GM23338 (cell line): ENCODE results near the gene METTL4. TPM values are rescaled to one million over a fixed set of nuclear protein-coding genes. Genes with fewer than 3 reads are reported as not detected.

Experiments used
- ATAC-seq: fragments of 200-7000 bp; cut with Tn5 transposase; 3 replicates; pipeline ENCODE4 v1.9.1; 2020
- DNase-seq: peaks from one replicate; pipeline ENCODE4 v3.0.0-alpha.2; 2015; ENCODE audit warnings: low spot score
- H2AFZ ChIP-seq: fragments of 200-600 bp; sonication (generic); 2 replicates; pipeline ENCODE4 v1.8.0; 2016; ENCODE audit warnings: antibody characterized with exemption, mild to moderate bottlenecking, moderate library complexity
- H3F3A ChIP-seq: fragments of 200-600 bp; sonication (generic); replicated peaks from 2 replicates; pipeline ENCODE4 v1.8.0; 2017; ENCODE audit warnings: antibody characterized with exemption, mixed run types, low read depth
- H3K27ac ChIP-seq: fragments of 200-600 bp; sonication (generic); 2 replicates; pipeline ENCODE4 v1.6.1; 2016; ENCODE audit warnings: low read depth
- H3K27me3 ChIP-seq: fragments of 200-600 bp; sonication (generic); 2 replicates; pipeline ENCODE4 v1.8.0; 2016; ENCODE audit warnings: mild to moderate bottlenecking, mixed run types, moderate library complexity; ENCODE audit not compliant: insufficient read depth
- H3K36me3 ChIP-seq: fragments of 200-600 bp; sonication (generic); 2 replicates; pipeline ENCODE4 v1.8.0; 2016; ENCODE audit warnings: mild to moderate bottlenecking; ENCODE audit not compliant: insufficient read depth
- H3K4me1 ChIP-seq: fragments of 200-600 bp; sonication (generic); 2 replicates; pipeline ENCODE4 v1.8.0; 2016; ENCODE audit warnings: mild to moderate bottlenecking, moderate library complexity; ENCODE audit not compliant: insufficient read depth
- H3K4me2 ChIP-seq: fragments of 200-600 bp; sonication (generic); 2 replicates; pipeline ENCODE4 v1.7.1; 2017; ENCODE audit warnings: mixed run types
- H3K4me3 ChIP-seq: fragments of 200-600 bp; sonication (generic); 2 replicates; pipeline ENCODE4 v1.6.1; 2016; ENCODE audit warnings: mixed run types
- H3K79me2 ChIP-seq: fragments of 200-600 bp; sonication (generic); replicated peaks from 2 replicates; pipeline ENCODE4 v1.8.0; 2017; ENCODE audit warnings: mild to moderate bottlenecking; ENCODE audit not compliant: insufficient read depth
- H3K9me2 ChIP-seq: fragments of 200-600 bp; sonication (generic); 2 replicates; pipeline ENCODE4 v1.8.0; 2017; ENCODE audit not compliant: insufficient read depth
- H4K20me1 ChIP-seq: fragments of 200-600 bp; sonication (generic); replicated peaks from 2 replicates; pipeline ENCODE4 v1.8.0; 2017; ENCODE audit warnings: mild to moderate bottlenecking; ENCODE audit not compliant: insufficient read depth
- H3K27ac Mint-ChIP-seq: 2 replicates; pipeline ENCODE4 v1.8.0; 2020; ENCODE audit warnings: inconsistent platforms, mild to moderate bottlenecking, moderate library complexity, mixed read lengths
- H3K27me3 Mint-ChIP-seq: 3 replicates; pipeline ENCODE4 v1.8.0; 2022; ENCODE audit warnings: low read depth, mild to moderate bottlenecking, moderate library complexity, mixed read lengths, inconsistent platforms; ENCODE audit not compliant: insufficient read depth, poor library complexity
- H3K36me3 Mint-ChIP-seq: 3 replicates; pipeline ENCODE4 v1.8.0; 2021; ENCODE audit warnings: low read depth, mild to moderate bottlenecking, inconsistent platforms, moderate library complexity, mixed read lengths
- H3K4me1 Mint-ChIP-seq: 3 replicates; pipeline ENCODE4 v1.8.0; 2020; ENCODE audit warnings: mild to moderate bottlenecking, inconsistent platforms, mixed read lengths
- H3K4me3 Mint-ChIP-seq: 3 replicates; pipeline ENCODE4 v1.8.0; 2021; ENCODE audit warnings: moderate library complexity, mild to moderate bottlenecking, inconsistent platforms, mixed read lengths
- H3K9me3 Mint-ChIP-seq: 3 replicates; pipeline ENCODE4 v1.8.0; 2020; ENCODE audit warnings: moderate library complexity, mild to moderate bottlenecking, inconsistent platforms, mixed read lengths
- CREB1 ChIP-seq: fragments of 250-450 bp; sonication (Bioruptor Pico); IDR thresholded peaks from 2 replicates; pipeline ENCODE4 v1.5.0; 2020; ENCODE audit warnings: low read depth, mild to moderate bottlenecking, moderate library complexity
- ETS1 ChIP-seq: IDR thresholded peaks from 2 replicates; pipeline ENCODE4 v1.6.1; 2016; ENCODE audit warnings: antibody characterized with exemption
- EZH2 ChIP-seq: fragments of 200-600 bp; sonication (generic); IDR thresholded peaks from one replicate; pipeline ENCODE4 v1.8.0; 2017; ENCODE audit warnings: antibody characterized with exemption, mild to moderate bottlenecking, low read depth; ENCODE audit not compliant: unreplicated experiment
- EZH2phosphoT487 ChIP-seq: fragments of 200-600 bp; sonication (generic); IDR thresholded peaks from one replicate; pipeline ENCODE4 v1.8.1; 2018; ENCODE audit warnings: antibody characterized with exemption; ENCODE audit not compliant: unreplicated experiment
- JUNB ChIP-seq: IDR thresholded peaks from one replicate; pipeline ENCODE4 v1.6.1; 2016; ENCODE audit warnings: antibody characterized with exemption; ENCODE audit not compliant: unreplicated experiment
- NANOG ChIP-seq: IDR thresholded peaks from 2 replicates; pipeline ENCODE4 v1.6.1; 2016; ENCODE audit warnings: antibody characterized with exemption, borderline replicate concordance
- POLR2AphosphoS5 ChIP-seq: IDR thresholded peaks from 2 replicates; pipeline ENCODE4 v1.6.1; 2016; ENCODE audit warnings: antibody characterized with exemption, low read depth
- STAT1 ChIP-seq: IDR thresholded peaks from one replicate; pipeline ENCODE4 v1.6.1; 2016; ENCODE audit warnings: antibody characterized with exemption; ENCODE audit not compliant: unreplicated experiment
- ZNF114 ChIP-seq: fragments of 250-450 bp; sonication (Bioruptor Pico); IDR thresholded peaks from 2 replicates; pipeline ENCODE4 v1.5.0; 2020; ENCODE audit warnings: mild to moderate bottlenecking, moderate library complexity
- polyA plus RNA-seq: library from polyadenylated mRNA; unstranded; fragments of >200 nt; fragmentation: Nextera tagmentation; extraction: Ambion mirVana; gene quantifications from 2 replicates; pipeline ENCODE4 v1.2.1, GENCODE V29; 2016
- total RNA-seq: library from RNA; depleted of rRNA; stranded (reverse); fragments of >200 nt; shearing (Covaris generic); gene quantifications from 2 replicates; pipeline ENCODE4 v1.2.3, GENCODE V29; 2014
- TF ChIP-seq, protein P1 (sequence below): IDR thresholded peaks from one replicate; pipeline ENCODE4 v1.6.1; 2018; ENCODE audit warnings: antibody characterized with exemption; ENCODE audit not compliant: unreplicated experiment
- TF ChIP-seq, protein P2 (sequence below), 2 experiments: fragments of 200-600 bp in 1 of 2; sonication (generic) in 1 of 2; conservative IDR thresholded peaks; 2 replicates each; pipeline versions ENCODE4 v1.5.1 to v1.6.1; 2016 to 2017; ENCODE audit warnings: antibody characterized with exemption in 2 of 2, low read depth in 2 of 2, mild to moderate bottlenecking in 2 of 2, moderate library complexity in 1 of 2

The METTL4 gene
- total and polyA plus RNA-seq, 2 experiments from 2014 or later, result 11.9 to 14.9 TPM

- Mint-ChIP-seq H3K4me1 (peaks cover 19% of the 10 kb centered on the region), H3K27ac (peak overlapping the region; percentile 100), H3K4me3 (peak overlapping the region; percentile 99), H3K27me3 (peaks cover 13% of the 10 kb centered on the region), H3K36me3 (peaks cover 20% of the 10 kb centered on the region), H3K9me3 (no peaks in the 10 kb centered on the region)
- H3K9me2 ChIP-seq, result no peaks in the 10 kb centered on the region
- no peak for TF ChIP-seq POLR2AphosphoS5
- TF ChIP-seq CREB1 (CRISPR knock-in tag), result no peak
- TF ChIP-seq NANOG, result no peak
- TF ChIP-seq, protein P1, sequence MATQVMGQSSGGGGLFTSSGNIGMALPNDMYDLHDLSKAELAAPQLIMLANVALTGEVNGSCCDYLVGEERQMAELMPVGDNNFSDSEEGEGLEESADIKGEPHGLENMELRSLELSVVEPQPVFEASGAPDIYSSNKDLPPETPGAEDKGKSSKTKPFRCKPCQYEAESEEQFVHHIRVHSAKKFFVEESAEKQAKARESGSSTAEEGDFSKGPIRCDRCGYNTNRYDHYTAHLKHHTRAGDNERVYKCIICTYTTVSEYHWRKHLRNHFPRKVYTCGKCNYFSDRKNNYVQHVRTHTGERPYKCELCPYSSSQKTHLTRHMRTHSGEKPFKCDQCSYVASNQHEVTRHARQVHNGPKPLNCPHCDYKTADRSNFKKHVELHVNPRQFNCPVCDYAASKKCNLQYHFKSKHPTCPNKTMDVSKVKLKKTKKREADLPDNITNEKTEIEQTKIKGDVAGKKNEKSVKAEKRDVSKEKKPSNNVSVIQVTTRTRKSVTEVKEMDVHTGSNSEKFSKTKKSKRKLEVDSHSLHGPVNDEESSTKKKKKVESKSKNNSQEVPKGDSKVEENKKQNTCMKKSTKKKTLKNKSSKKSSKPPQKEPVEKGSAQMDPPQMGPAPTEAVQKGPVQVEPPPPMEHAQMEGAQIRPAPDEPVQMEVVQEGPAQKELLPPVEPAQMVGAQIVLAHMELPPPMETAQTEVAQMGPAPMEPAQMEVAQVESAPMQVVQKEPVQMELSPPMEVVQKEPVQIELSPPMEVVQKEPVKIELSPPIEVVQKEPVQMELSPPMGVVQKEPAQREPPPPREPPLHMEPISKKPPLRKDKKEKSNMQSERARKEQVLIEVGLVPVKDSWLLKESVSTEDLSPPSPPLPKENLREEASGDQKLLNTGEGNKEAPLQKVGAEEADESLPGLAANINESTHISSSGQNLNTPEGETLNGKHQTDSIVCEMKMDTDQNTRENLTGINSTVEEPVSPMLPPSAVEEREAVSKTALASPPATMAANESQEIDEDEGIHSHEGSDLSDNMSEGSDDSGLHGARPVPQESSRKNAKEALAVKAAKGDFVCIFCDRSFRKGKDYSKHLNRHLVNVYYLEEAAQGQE, result no peak
- no peak for TF ChIP-seq ZNF114 (CRISPR knock-in tag)
- no peak for TF ChIP-seq EZH2
- no peak for TF ChIP-seq ETS1
- H3K27ac ChIP-seq, result peak overlapping the region; percentile 96
- peaks cover 4% of the 10 kb centered on the region; the same call in 1 of the 2 replicates for H3K36me3 ChIP-seq
- H2AFZ ChIP-seq, result peak overlapping the region; percentile 90
- H3K79me2 ChIP-seq, result peaks cover 61% of the 10 kb centered on the region
- H3F3A ChIP-seq, result no peaks in the 10 kb centered on the region
- H4K20me1 ChIP-seq, result 0 out of 2 replicates have a peak, but pooled peaks cover 6% of the 10 kb centered on the region
- peaks cover 12% of the 10 kb centered on the region for H3K4me1 ChIP-seq
- peak; percentile 82 for ATAC-seq
- H3K4me2 ChIP-seq, result peak overlapping the region; percentile 96
- peak overlapping the region; percentile 77 for H3K4me3 ChIP-seq
- H3K27me3 ChIP-seq, result no peaks in the 10 kb centered on the region
- peak; percentile 75 for DNase-seq
Observed at GRCh38 chr18:2570772-2571199, 519 bp downstream of the METTL4 start.

DNA sequence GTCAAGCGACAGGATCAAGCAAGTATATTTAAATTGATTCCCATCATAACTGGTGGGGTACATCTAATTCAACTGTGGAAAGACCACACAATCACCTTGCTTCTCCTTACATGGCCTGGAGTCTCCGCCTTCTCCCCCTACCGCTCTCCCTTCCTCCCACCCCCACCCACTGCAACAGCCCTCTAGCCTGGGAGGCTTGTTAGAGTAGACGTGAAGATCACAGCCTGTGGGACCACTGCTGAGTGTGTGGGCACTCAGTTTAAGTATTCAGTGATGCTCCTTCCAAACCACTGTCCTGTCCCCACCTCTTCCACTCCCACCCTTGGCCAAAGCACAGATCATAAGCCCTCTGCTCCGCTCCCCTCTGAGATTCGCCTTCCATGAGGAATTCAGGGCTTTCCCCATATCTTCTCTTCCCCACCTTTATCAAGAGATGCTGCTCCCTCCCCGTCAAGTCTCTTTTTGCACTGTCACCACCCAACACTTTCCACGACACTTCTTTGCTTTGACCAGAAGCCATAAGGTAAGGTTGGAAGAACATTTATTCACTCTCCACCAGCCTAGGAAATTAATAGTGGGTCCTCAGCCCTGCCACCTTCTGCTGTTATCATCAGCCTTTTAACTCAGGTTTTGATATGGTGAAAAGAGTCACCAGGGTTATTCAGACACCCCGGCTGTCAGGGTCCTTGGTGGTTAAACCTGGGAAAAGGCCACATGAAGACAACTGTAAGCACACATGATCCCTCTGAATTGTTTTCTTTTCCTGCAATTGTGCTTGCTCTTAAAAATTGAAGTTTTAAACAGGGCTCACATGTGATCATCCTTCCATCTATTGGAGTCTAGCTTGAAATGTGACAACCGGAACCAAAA is 1.7 kb downstream of the METTL4 start:
- Histone ChIP-seq H3K9me2 (no peaks in the 10 kb centered on the region), H3K27ac (0 out of 2 replicates have a peak overlapping the region, but pooled peaks have one; percentile 96), H3K4me1 (peaks cover 12% of the 10 kb centered on the region), H3K79me2 (peaks cover 56% of the 10 kb centered on the region), H3K4me3 (peak overlapping the region; percentile 77), H3F3A (no peaks in the 10 kb centered on the region), H3K27me3 (no peaks in the 10 kb centered on the region), H4K20me1 (0 out of 2 replicates have a peak, but pooled peaks cover 5% of the 10 kb centered on the region), H3K36me3 (no peaks in the 10 kb centered on the region), H3K4me2 (peak overlapping the region; percentile 96), H2AFZ (no peak overlapping the region)
- DNase-seq (no peak), ATAC-seq (no peak)
- H3K4me3 Mint-ChIP-seq, result peak overlapping the region; percentile 99
- peaks cover 19% of the 10 kb centered on the region for H3K4me1 Mint-ChIP-seq
- peak overlapping the region; percentile 9; the same call in 1 of the 2 replicates for H3K27ac Mint-ChIP-seq
- H3K27me3 Mint-ChIP-seq, result peaks cover 13% of the 10 kb centered on the region
- H3K36me3 Mint-ChIP-seq, result peaks cover 18% of the 10 kb centered on the region; the same call in 2 of the 3 replicates
- no peaks in the 10 kb centered on the region for H3K9me3 Mint-ChIP-seq
- TF ChIP-seq ZNF114 (CRISPR knock-in tag), result no peak
- TF ChIP-seq CREB1 (CRISPR knock-in tag), result no peak
- TF ChIP-seq, protein P2, sequence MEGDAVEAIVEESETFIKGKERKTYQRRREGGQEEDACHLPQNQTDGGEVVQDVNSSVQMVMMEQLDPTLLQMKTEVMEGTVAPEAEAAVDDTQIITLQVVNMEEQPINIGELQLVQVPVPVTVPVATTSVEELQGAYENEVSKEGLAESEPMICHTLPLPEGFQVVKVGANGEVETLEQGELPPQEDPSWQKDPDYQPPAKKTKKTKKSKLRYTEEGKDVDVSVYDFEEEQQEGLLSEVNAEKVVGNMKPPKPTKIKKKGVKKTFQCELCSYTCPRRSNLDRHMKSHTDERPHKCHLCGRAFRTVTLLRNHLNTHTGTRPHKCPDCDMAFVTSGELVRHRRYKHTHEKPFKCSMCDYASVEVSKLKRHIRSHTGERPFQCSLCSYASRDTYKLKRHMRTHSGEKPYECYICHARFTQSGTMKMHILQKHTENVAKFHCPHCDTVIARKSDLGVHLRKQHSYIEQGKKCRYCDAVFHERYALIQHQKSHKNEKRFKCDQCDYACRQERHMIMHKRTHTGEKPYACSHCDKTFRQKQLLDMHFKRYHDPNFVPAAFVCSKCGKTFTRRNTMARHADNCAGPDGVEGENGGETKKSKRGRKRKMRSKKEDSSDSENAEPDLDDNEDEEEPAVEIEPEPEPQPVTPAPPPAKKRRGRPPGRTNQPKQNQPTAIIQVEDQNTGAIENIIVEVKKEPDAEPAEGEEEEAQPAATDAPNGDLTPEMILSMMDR (conservative IDR thresholded peaks at IDR 0.05; ENCODE audit: low read depth in 2 of 2), result no peak
- no peak for TF ChIP-seq NANOG
- no peak for TF ChIP-seq EZH2
- TF ChIP-seq STAT1, result no peak
- TF ChIP-seq, protein P1, result no peak
- no peak for TF ChIP-seq JUNB
- TF ChIP-seq EZH2phosphoT487, result no peak
